ENCODE data around the gene SAC3D1.

Gene SAC3D1

GRCh38 chr11:65042891-65043290 lies 1.9 kb downstream of the SAC3D1 start:
- no peak for DNase-seq
- no peaks in the 10 kb centered on the region; the same call in 1 of the 2 replicates for H3K27me3 ChIP-seq
- H3K36me3 ChIP-seq: no peaks in the 10 kb centered on the region
- H3K4me1 ChIP-seq: no peaks in the 10 kb centered on the region
- no peak overlapping the region for H3K4me3 ChIP-seq (ENCODE audit: low read depth, low read length)
- TF ChIP-seq, protein P1, sequence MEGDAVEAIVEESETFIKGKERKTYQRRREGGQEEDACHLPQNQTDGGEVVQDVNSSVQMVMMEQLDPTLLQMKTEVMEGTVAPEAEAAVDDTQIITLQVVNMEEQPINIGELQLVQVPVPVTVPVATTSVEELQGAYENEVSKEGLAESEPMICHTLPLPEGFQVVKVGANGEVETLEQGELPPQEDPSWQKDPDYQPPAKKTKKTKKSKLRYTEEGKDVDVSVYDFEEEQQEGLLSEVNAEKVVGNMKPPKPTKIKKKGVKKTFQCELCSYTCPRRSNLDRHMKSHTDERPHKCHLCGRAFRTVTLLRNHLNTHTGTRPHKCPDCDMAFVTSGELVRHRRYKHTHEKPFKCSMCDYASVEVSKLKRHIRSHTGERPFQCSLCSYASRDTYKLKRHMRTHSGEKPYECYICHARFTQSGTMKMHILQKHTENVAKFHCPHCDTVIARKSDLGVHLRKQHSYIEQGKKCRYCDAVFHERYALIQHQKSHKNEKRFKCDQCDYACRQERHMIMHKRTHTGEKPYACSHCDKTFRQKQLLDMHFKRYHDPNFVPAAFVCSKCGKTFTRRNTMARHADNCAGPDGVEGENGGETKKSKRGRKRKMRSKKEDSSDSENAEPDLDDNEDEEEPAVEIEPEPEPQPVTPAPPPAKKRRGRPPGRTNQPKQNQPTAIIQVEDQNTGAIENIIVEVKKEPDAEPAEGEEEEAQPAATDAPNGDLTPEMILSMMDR (IDR thresholded peaks at IDR 0.05; ENCODE audit: low read depth, low read length): no peak
- H3K9me3 ChIP-seq: no peaks in the 10 kb centered on the region

- Histone ChIP-seq H3K36me3 (no peaks in the 10 kb centered on the region), H3K9me3 (no peaks in the 10 kb centered on the region), H3K4me3 (ENCODE audit: low read depth, low read length) (no peak overlapping the region), H3K4me1 (no peaks in the 10 kb centered on the region), H3K27me3 (no peaks in the 10 kb centered on the region; the same call in 1 of the 2 replicates)
- no peak for DNase-seq
- TF ChIP-seq, protein P1 (IDR thresholded peaks at IDR 0.05; ENCODE audit: low read depth, low read length): no peak
These were observed 3.0 kb downstream of the SAC3D1 start for GRCh38 chr11:65043881-65044501.

- no peak overlapping the region for H3K4me3 ChIP-seq (ENCODE audit: low read depth, low read length)
- H3K27me3 ChIP-seq: no peaks in the 10 kb centered on the region; the same call in 1 of the 2 replicates
- H3K36me3 ChIP-seq: no peaks in the 10 kb centered on the region
- H3K9me3 ChIP-seq: no peaks in the 10 kb centered on the region
- TF ChIP-seq, protein P1 (IDR thresholded peaks at IDR 0.05; ENCODE audit: low read depth, low read length): no peak
- no peaks in the 10 kb centered on the region for H3K4me1 ChIP-seq
- no peak for DNase-seq
These were observed 4.1 kb downstream of the SAC3D1 start for GRCh38 chr11:65045061-65045460.

GRCh38 chr11:65045728-65046127 lies 4.7 kb downstream of the SAC3D1 start:
- Histone ChIP-seq H3K4me3 (ENCODE audit: low read depth, low read length) (no peak overlapping the region), H3K9me3 (no peaks in the 10 kb centered on the region), H3K36me3 (no peaks in the 10 kb centered on the region), H3K27me3 (no peaks in the 10 kb centered on the region; the same call in 1 of the 2 replicates), H3K4me1 (no peaks in the 10 kb centered on the region)
- DNase-seq: no peak
- TF ChIP-seq, protein P1 (IDR thresholded peaks at IDR 0.05; ENCODE audit: low read depth, low read length): no peak

DNA sequence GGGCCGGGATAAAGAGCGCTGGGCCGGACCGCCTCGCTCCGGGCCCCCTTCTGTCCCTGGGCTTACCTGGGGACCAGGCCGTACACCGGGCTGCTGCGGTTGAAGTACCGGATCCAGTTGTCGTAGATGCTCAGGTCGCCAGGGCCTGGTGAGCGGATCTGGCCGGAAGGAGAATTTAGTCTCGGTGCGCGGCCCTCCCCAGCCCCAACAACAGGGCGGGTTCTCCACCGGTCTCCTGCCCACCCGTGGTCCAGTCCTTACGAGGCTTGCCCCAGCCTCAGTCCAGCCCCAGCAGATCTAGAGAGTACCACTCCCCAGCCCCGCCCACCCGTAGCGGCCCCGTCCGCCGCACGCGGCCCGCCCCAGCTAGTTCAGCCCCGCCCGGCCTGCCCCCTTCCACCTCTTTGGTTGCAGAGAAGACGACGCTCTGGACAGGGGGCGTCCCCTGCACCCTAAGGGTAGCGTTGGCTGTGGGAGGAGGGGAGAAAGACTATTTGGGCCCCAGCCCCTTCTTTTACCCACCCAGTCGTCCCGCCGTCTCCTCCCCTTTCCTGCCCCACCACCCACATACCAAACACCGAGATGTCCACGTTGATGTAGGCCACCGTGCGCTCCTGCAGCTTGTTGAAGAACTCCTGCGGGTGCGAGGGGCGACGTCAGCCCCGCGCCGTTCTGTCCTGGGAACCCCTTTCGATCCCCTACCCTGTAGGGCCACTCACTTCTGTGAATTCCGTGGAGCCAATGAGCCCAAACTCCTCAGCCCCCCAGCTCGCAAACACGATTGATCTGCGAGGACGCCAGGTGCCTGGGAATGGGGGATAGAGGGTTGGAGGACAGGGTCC lies 6.8 kb downstream of the SAC3D1 start:
- no peaks in the 10 kb centered on the region for H3K27me3 ChIP-seq
- H3K9me3 ChIP-seq: no peaks in the 10 kb centered on the region
- DNase-seq: no peak
- no peaks in the 10 kb centered on the region for H3K4me1 ChIP-seq
- no peaks in the 10 kb centered on the region for H3K36me3 ChIP-seq
- H3K4me3 ChIP-seq (ENCODE audit: low read depth, low read length): no peak overlapping the region
- TF ChIP-seq, protein P1 (IDR thresholded peaks at IDR 0.05; ENCODE audit: low read depth, low read length): no peak

GRCh38 chr11:65051398-65051858 lies 10.4 kb downstream of the SAC3D1 start:
- H3K27me3 ChIP-seq: no peaks in the 10 kb centered on the region
- H3K9me3 ChIP-seq: no peaks in the 10 kb centered on the region
- no peak overlapping the region for H3K4me3 ChIP-seq (ENCODE audit: low read depth, low read length)
- H3K36me3 ChIP-seq: no peaks in the 10 kb centered on the region
- TF ChIP-seq, protein P1 (IDR thresholded peaks at IDR 0.05; ENCODE audit: low read depth, low read length): no peak
- H3K4me1 ChIP-seq: no peaks in the 10 kb centered on the region
- no peak for DNase-seq

All from BE2C (cell line).